ENCODE data around the gene L2HGDH.

DNA sequence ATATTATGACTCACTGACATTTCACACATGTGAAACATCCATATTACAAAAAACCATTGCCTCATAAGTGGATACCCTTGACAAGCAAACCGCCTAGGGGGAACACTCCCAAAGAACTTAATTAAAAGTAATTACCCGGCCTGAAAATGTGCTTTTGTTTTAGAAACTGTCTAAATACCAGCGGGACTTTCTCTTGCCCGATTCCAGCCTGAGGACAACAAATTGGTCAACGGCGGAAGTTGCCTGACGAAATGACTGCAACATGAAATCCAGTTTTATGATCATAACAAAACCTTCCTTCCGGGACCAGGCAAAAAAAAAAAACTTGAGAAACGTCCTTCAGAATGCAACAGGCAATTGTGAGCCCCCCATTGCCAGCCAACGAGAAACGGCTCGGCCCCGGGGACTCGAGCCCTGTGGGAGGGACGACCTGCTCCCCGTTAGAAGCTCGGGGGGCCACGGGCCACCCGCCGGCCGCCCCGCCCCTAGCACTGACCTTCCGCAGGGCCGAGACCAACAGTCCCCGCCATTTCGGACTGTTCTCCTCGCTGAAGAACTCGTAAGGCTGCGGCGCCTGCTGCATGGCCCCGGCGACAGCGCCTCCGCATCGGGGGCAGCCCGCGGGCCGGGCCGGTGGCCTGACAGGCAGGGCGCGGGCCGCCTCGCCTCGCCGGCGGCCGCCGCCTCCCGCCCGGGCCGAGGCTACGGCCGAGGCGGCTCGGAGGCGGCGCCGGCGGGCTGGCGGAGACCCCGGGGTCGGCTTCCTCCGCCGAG lies 81.1 kb downstream of the L2HGDH start:
- no peak for TF ChIP-seq CTCF (IDR thresholded peaks at IDR 0.05)
- no peak for TF ChIP-seq POLR2A (IDR thresholded peaks at IDR 0.05)
- TF ChIP-seq EP300 (IDR thresholded peaks at IDR 0.05), result peak in 1 of 2 donors; percentile 29
